A673 (cell line): ENCODE data around the gene WSCD2. TPM values are rescaled to one million over a fixed set of nuclear protein-coding genes. Genes with fewer than 3 reads are reported as not detected.

Source experiments
- BruUV-seq: library from RNA; stranded (reverse); fragments of 400-500 nt; replicated peaks from 2 replicates; lab custom pipeline; 2021; lab: Mats Ljungman, UMichigan
- CTCF ChIA-PET: fragments of 300-600 bp; sonication (Branson Sonifier 250); formaldehyde crosslinking; loops from one replicate; lab custom pipeline; 2022; ENCODE audit warnings: antibody characterized with exemption; lab: Charles Lee
- POLR2A ChIA-PET: fragments of 300-600 bp; sonication (Branson Sonifier 250); formaldehyde crosslinking; loops from one replicate; lab custom pipeline; 2022; ENCODE audit warnings: antibody characterized with exemption; ENCODE audit not compliant: low non-redundant PET; lab: Charles Lee
- DNase-seq: peaks from one replicate; pipeline ENCODE4 v3.0.0-alpha.2; 2015; ENCODE audit warnings: low spot score
- H3K27ac ChIP-seq: fragments of 200-600 bp; sonication (generic); 2 replicates; pipeline ENCODE4 v1.5.1; 2016; ENCODE audit warnings: mixed run types, low read depth, mild to moderate bottlenecking, mixed read lengths, antibody characterized with exemption, low read length; ENCODE audit not compliant: poor library complexity, severe bottlenecking
- H3K27me3 ChIP-seq: fragments of 200-600 bp; sonication (generic); replicated peaks from 2 replicates; pipeline ENCODE4 v1.6.1; 2017; ENCODE audit warnings: mixed run types, low read depth, mild to moderate bottlenecking, mixed read lengths, antibody characterized with exemption, low read length; ENCODE audit not compliant: insufficient read depth, poor library complexity
- H3K36me3 ChIP-seq: fragments of 200-600 bp; sonication (generic); 2 replicates; pipeline ENCODE4 v1.6.1; 2016; ENCODE audit warnings: mixed run types, mild to moderate bottlenecking, mixed read lengths, antibody characterized with exemption, low read length; ENCODE audit not compliant: insufficient read depth, poor library complexity, severe bottlenecking
- H3K4me1 ChIP-seq: fragments of 200-600 bp; sonication (generic); 2 replicates; pipeline ENCODE4 v1.6.1; 2017; ENCODE audit warnings: mixed run types, mild to moderate bottlenecking, mixed read lengths, antibody characterized with exemption, low read length; ENCODE audit not compliant: insufficient read depth, poor library complexity, severe bottlenecking
- H3K4me3 ChIP-seq: fragments of 200-600 bp; sonication (generic); 2 replicates; pipeline ENCODE4 v1.5.1; 2016; ENCODE audit warnings: low read depth, mixed run types, mild to moderate bottlenecking, mixed read lengths, low read length; ENCODE audit not compliant: poor library complexity, severe bottlenecking
- H3K9me3 ChIP-seq: fragments of 200-600 bp; sonication (generic); 2 replicates; pipeline ENCODE4 v1.6.1; 2016; ENCODE audit warnings: mixed run types, low read depth, mild to moderate bottlenecking, mixed read lengths, antibody characterized with exemption, low read length; ENCODE audit not compliant: poor library complexity, severe bottlenecking
- EZH2 ChIP-seq: fragments of 200-600 bp; sonication (generic); IDR thresholded peaks from 2 replicates; pipeline ENCODE4 v1.6.1; 2017; ENCODE audit warnings: borderline replicate concordance, low read depth, mild to moderate bottlenecking, mixed read lengths, antibody characterized with exemption, low read length; ENCODE audit not compliant: poor library complexity, severe bottlenecking
- intact Hi-C: fragments of 100-400 bp; cut with micrococcal nuclease; formaldehyde crosslinking; loops from one replicate; pipeline ENCODE4 v1.10.0; 2022; ENCODE audit not compliant: unreplicated experiment
- total RNA-seq: library from RNA; stranded (reverse); gene quantifications from 2 replicates; pipeline ENCODE4 v1.2.3, GENCODE V29; 2021
- TF ChIP-seq, protein P1 (sequence below): fragments of 300-800, 200-600 bp; sonication (generic); conservative IDR thresholded peaks from 2 replicates; pipeline ENCODE4 v1.5.1; 2017; ENCODE audit warnings: low read depth, mild to moderate bottlenecking, antibody characterized with exemption, low read length, moderate library complexity, mixed read lengths

The WSCD2 gene
- total RNA-seq, 1 experiment from 2014 or later, result not detected

GRCh38 chr12:108248011-108248410 is 118.9 kb downstream of the WSCD2 start:
- no peak overlapping the region for H3K4me3 ChIP-seq
- intact Hi-C loops, result no loop called here
- no peak for DNase-seq
- no peaks in the 10 kb centered on the region for H3K36me3 ChIP-seq
- no TSS peak for BruUV-seq
- H3K9me3 ChIP-seq, result no peaks in the 10 kb centered on the region
- no peaks in the 10 kb centered on the region for H3K4me1 ChIP-seq
- TF ChIP-seq, protein P1, sequence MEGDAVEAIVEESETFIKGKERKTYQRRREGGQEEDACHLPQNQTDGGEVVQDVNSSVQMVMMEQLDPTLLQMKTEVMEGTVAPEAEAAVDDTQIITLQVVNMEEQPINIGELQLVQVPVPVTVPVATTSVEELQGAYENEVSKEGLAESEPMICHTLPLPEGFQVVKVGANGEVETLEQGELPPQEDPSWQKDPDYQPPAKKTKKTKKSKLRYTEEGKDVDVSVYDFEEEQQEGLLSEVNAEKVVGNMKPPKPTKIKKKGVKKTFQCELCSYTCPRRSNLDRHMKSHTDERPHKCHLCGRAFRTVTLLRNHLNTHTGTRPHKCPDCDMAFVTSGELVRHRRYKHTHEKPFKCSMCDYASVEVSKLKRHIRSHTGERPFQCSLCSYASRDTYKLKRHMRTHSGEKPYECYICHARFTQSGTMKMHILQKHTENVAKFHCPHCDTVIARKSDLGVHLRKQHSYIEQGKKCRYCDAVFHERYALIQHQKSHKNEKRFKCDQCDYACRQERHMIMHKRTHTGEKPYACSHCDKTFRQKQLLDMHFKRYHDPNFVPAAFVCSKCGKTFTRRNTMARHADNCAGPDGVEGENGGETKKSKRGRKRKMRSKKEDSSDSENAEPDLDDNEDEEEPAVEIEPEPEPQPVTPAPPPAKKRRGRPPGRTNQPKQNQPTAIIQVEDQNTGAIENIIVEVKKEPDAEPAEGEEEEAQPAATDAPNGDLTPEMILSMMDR, result no peak
- TF ChIP-seq EZH2, result no peak
- peaks cover 61% of the 10 kb centered on the region for H3K27me3 ChIP-seq
- H3K27ac ChIP-seq, result no peak overlapping the region
- POLR2A ChIA-PET, result no interaction called here
- CTCF ChIA-PET, result no interaction called here

DNA sequence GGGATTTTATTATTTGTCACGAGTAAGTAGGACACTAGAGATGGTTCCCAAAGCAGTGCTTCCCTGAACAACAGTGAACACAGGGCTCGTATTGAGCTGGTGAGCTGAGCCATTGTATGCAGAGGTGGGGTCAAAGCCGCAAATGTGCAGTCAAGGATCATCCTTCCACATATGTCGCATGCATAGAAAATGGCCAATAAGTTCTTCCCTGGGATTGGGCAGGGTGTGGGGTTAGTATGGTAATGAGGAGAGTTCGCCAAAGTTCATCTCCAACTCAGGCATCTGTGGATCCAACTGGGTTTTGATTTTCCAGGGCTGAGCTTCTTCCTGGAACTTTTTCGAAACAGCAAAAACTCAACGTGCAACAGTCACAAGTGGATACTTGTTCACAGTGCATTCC is 123.4 kb downstream of the WSCD2 start:
- ChIA-PET CTCF (no interaction called here), POLR2A (no interaction called here)
- BruUV-seq, result no TSS peak
- no peak overlapping the region for H3K27ac ChIP-seq
- no peaks in the 10 kb centered on the region for H3K9me3 ChIP-seq
- TF ChIP-seq EZH2, result no peak
- TF ChIP-seq, protein P1, result no peak
- DNase-seq, result no peak
- no peaks in the 10 kb centered on the region for H3K36me3 ChIP-seq
- no peaks in the 10 kb centered on the region for H3K4me1 ChIP-seq
- intact Hi-C loops, result loop anchor here (10.0 kb wide), 1 partner anchor 202 kb away; no protein-coding TSS in a partner anchor
- H3K4me3 ChIP-seq, result no peak overlapping the region
- peaks cover 72% of the 10 kb centered on the region for H3K27me3 ChIP-seq

DNA sequence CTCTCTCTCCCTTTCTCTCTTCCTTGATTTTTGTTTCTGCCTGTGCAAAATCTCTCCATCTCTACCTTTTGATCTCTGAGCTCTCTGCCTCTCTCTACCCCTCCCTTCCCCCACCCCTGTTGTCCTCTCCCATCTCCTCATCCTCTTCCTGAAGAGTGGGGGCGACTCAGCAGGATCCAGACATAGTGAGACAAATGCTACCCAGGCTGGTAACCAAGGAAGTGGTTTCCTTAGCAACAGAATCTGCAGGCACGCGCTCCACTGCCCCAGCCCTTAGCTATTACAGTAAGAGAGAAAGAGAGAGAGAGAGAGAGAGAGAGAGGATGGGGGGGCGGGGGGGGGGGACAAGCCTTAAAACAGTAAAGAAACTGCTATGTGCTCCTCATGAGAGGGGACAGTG is 124.5 kb downstream of the WSCD2 start:
- TF ChIP-seq EZH2, result no peak
- TF ChIP-seq, protein P1, result no peak
- no TSS peak for BruUV-seq
- H3K4me3 ChIP-seq, result no peak overlapping the region
- no peak overlapping the region for H3K27ac ChIP-seq
- H3K4me1 ChIP-seq, result no peaks in the 10 kb centered on the region
- POLR2A ChIA-PET, result no interaction called here
- intact Hi-C loops, result loop anchor here (10.0 kb wide), 1 partner anchor 201 kb away; no protein-coding TSS in a partner anchor
- peak; percentile 13 for DNase-seq
- peaks cover 69% of the 10 kb centered on the region for H3K27me3 ChIP-seq
- H3K36me3 ChIP-seq, result no peaks in the 10 kb centered on the region
- CTCF ChIA-PET, result interaction anchor here (0.6 kb wide), 1 partner anchor 210 kb away, joined by 7 read pairs; no protein-coding TSS in a partner anchor
- no peaks in the 10 kb centered on the region for H3K9me3 ChIP-seq
